ENCODE measurements around the gene COX7B2. TPM values are rescaled to one million over a fixed set of nuclear protein-coding genes. Genes with fewer than 3 reads are reported as not detected.

COX7B2 gene
- not detected in 2 replicates for total RNA-seq

DNA sequence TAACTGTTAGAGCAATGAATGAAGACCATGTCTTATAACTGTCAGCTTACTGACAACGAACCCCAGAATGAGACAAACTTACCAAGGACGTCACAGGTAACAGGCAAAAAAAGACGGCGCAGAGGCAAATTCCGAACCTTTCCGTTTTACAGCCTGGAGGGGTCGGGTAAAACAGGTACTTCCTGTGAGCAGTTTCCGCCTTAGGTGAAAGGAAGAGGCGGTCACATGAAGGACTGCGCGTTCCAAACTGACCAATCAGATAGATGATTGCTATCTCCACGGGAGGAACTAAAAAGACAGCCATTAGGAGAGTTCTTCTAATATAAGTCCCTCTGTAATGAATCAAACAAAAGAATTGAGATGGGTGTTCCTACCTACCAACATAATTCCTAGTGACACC is at the start of gene COX7B2:
TSS of gene COX7B2 (minus strand) at position 168 of the 400 bp plus-strand sequence. CDS start 174,053 bp downstream, outside the sequence.

Other genes starting within 250 kb of the COX7B2 start
- gene GABRA4, start 84.3 kb upstream of the COX7B2 start, total RNA-seq: not detected in 2 replicates
- not detected in 2 replicates for gene GABRB1, start 122.3 kb upstream of the COX7B2 start, total RNA-seq